Measurements from ENCODE around the gene KRTAP4-7. TPM values are rescaled to one million over a fixed set of nuclear protein-coding genes. Genes with fewer than 3 reads are reported as not detected.

The KRTAP4-7 gene
- total RNA-seq, 1 experiment from 2014 or later, result not detected

GRCh38 chr17:41127371-41127770 lies 43.4 kb downstream of the KRTAP4-7 start:
- Histone ChIP-seq H3K9ac (ENCODE audit: low read length) (no peak overlapping the region), H3K36me3 (ENCODE audit: control insufficient read depth in 1 of 2, insufficient read depth in 2 of 2, low read length in 2 of 2) (peaks cover 0 to 9% of the 10 kb centered on the region in 2 experiments; a peak in 1 of 4 replicates), H3K4me3 (replicated peaks in 1 of 2; ENCODE audit: low read depth in 1 of 2, low read length in 2 of 2) (no peak overlapping the region), H3K79me2 (ENCODE audit: insufficient read depth, low read length) (no peaks in the 10 kb centered on the region), H3K9me2 (ENCODE audit: insufficient read depth) (no peaks in the 10 kb centered on the region), H2AFZ (ENCODE audit: low read depth, low read length, poor library complexity, severe bottlenecking) (no peak overlapping the region), H4K20me1 (ENCODE audit: insufficient read depth) (no peaks in the 10 kb centered on the region), H3K27ac (ENCODE audit: low read depth, low read length) (no peak overlapping the region), H3K4me2 (ENCODE audit: low read length) (no peak overlapping the region), H3K9me3 (ENCODE audit: control insufficient read depth in 1 of 2, insufficient read depth in 1 of 2, low read depth in 1 of 2, low read length in 2 of 2) (peaks cover 0 to 13% of the 10 kb centered on the region in 2 experiments; a peak in 1 of 4 replicates), H3K27me3 (ENCODE audit: insufficient read depth, low read length) (no peaks in the 10 kb centered on the region), H3K4me1 (ENCODE audit: control insufficient read depth in 1 of 2, insufficient read depth in 2 of 2, low read length in 2 of 2) (peaks cover 0 to 48% of the 10 kb centered on the region in 2 experiments; a peak in 2 of 4 replicates)
- ChIA-PET POLR2A (no interaction called here), RAD21 (ENCODE audit: low non-redundant PET in 1 of 2, low total read pairs in 2 of 2, uncharacterized antibody in 2 of 2, unreplicated experiment in 2 of 2) (no interaction called here), CTCF (no interaction called here)
- DNase-seq (ENCODE audit: low read depth, low spot score) (no peak), ATAC-seq (no peak)
- BruUV-seq (replicated peaks), result no TSS peak
- TF ChIP-seq REST (IDR thresholded peaks at IDR 0.05; ENCODE audit: low read depth) (no peak), JUND (IDR thresholded peaks at IDR 0.05) (no peak), FOSL1 (IDR thresholded peaks at IDR 0.05; ENCODE audit: low read depth) (no peak), POLR2A (IDR thresholded peaks at IDR 0.05; ENCODE audit: borderline replicate concordance, extremely low read depth, insufficient read depth, insufficient read length) (no peak), EGR1 (IDR thresholded peaks at IDR 0.05; ENCODE audit: low read depth) (no peak), SP1 (IDR thresholded peaks at IDR 0.05; ENCODE audit: low read depth) (no peak), MAX (IDR thresholded peaks at IDR 0.05) (no peak), SRF (IDR thresholded peaks at IDR 0.05; ENCODE audit: low read depth) (no peak), SIN3A (IDR thresholded peaks at IDR 0.05; ENCODE audit: low read depth) (no peak)
- intact Hi-C loops (cut with micrococcal nuclease), result no loop called here

Measured in HCT116 (cell line).